DOHH2 (cell line): ENCODE results near the gene JAK1.

Experiments used
- H3F3A ChIP-seq: fragments of 200-600 bp; sonication (generic), shearing (Covaris generic); 2 replicates; pipeline ENCODE4 v1.6.0; 2016; ENCODE audit warnings: antibody characterized with exemption, mild to moderate bottlenecking; ENCODE audit not compliant: control insufficient read depth, insufficient read depth
- H3K27ac ChIP-seq: fragments of 200-600 bp; sonication (generic); 2 replicates; pipeline ENCODE4 v1.5.1; 2014; ENCODE audit warnings: low read depth, mild to moderate bottlenecking, low read length, moderate library complexity
- H3K27me3 ChIP-seq: fragments of 200-600 bp; sonication (generic); 2 replicates; pipeline ENCODE4 v1.6.1; 2014; ENCODE audit warnings: mild to moderate bottlenecking, low read length, mixed read lengths; ENCODE audit not compliant: control insufficient read depth
- H3K36me3 ChIP-seq: fragments of 200-600 bp; sonication (generic); 2 replicates; pipeline ENCODE4 v1.6.1; 2014; ENCODE audit warnings: mild to moderate bottlenecking, low read length, moderate library complexity, mixed read lengths; ENCODE audit not compliant: control insufficient read depth
- H3K4me1 ChIP-seq: fragments of 200-600 bp; sonication (generic); 2 replicates; pipeline ENCODE4 v1.6.1; 2014; ENCODE audit warnings: mild to moderate bottlenecking, low read length, mixed read lengths; ENCODE audit not compliant: control insufficient read depth
- H3K4me2 ChIP-seq: fragments of 200-600 bp; sonication (generic); 2 replicates; pipeline ENCODE4 v1.6.0; 2014; ENCODE audit warnings: mild to moderate bottlenecking, low read length, moderate library complexity
- H3K4me3 ChIP-seq: fragments of 200-600 bp; sonication (generic); 2 replicates; pipeline ENCODE4 v1.5.1; 2014; ENCODE audit warnings: mild to moderate bottlenecking, low read length, mixed read lengths
- H3K79me2 ChIP-seq: fragments of 200-600 bp; sonication (generic); 2 replicates; pipeline ENCODE4 v1.6.1; 2014; ENCODE audit warnings: mild to moderate bottlenecking, low read length, mixed read lengths; ENCODE audit not compliant: control insufficient read depth
- H3K9me2 ChIP-seq: fragments of 200-600 bp; sonication (generic); replicated peaks from 2 replicates; pipeline ENCODE4 v1.6.1; 2014; ENCODE audit warnings: mild to moderate bottlenecking, low read length, mixed read lengths; ENCODE audit not compliant: control insufficient read depth
- H3K9me3 ChIP-seq: fragments of 200-600 bp; sonication (generic); 2 replicates; pipeline ENCODE4 v1.6.1; 2014; ENCODE audit warnings: antibody characterized with exemption, low read length, mixed read lengths; ENCODE audit not compliant: control insufficient read depth, insufficient read depth
- H4K20me1 ChIP-seq: fragments of 200-600 bp; sonication (generic); 2 replicates; pipeline ENCODE4 v1.6.0; 2014; ENCODE audit warnings: low read depth, mild to moderate bottlenecking, antibody characterized with exemption, low read length, moderate library complexity; ENCODE audit not compliant: control insufficient read depth, insufficient read depth
- CTCF ChIP-seq: fragments of 200-600 bp; sonication (generic); IDR thresholded peaks from one replicate; pipeline ENCODE4 v1.5.1; 2014; ENCODE audit warnings: antibody characterized with exemption, mild to moderate bottlenecking, low read depth, low read length; ENCODE audit not compliant: poor library complexity, severe bottlenecking
- EZH2phosphoT487 ChIP-seq: fragments of 200-600 bp; sonication (generic); IDR thresholded peaks from 2 replicates; pipeline ENCODE4 v1.6.1; 2017; ENCODE audit warnings: borderline replicate concordance, mild to moderate bottlenecking, antibody characterized with exemption, low read length, moderate library complexity, mixed read lengths

JAK1 gene

DNA sequence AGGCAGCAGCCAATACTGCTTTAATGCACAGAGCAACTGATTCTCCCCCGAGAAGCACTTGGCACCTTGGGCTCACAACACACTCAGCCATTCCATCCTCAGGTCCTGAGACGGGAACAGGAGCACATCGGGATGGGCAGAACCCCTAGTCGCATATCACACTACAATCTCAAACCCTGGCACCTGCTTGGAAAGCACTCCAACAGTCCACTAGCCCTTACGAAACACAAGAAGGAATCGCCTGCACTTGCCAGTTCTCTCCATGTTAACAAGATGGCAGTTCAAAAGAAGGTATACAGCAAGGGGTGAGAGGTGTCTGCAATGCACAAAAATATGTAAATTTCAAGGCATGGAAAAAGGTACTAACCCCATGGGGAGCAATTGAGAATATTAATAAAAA is 21.4 kb downstream of the JAK1 start:
- TF ChIP-seq CTCF (no peak), EZH2phosphoT487 (no peak)
- no peaks in the 10 kb centered on the region for H3F3A ChIP-seq
- no peak overlapping the region for H3K4me3 ChIP-seq
- H3K9me3 ChIP-seq = no peaks in the 10 kb centered on the region
- H3K9me2 ChIP-seq = no peaks in the 10 kb centered on the region
- no peak overlapping the region for H3K4me2 ChIP-seq
- H3K27ac ChIP-seq = no peak overlapping the region
- no peaks in the 10 kb centered on the region for H3K27me3 ChIP-seq
- H3K36me3 ChIP-seq = no peaks in the 10 kb centered on the region; the same call in 1 of the 2 replicates
- peaks cover 44% of the 10 kb centered on the region for H3K4me1 ChIP-seq
- H3K79me2 ChIP-seq = peaks cover 96% of the 10 kb centered on the region
- peaks cover 20% of the 10 kb centered on the region for H4K20me1 ChIP-seq

GRCh38 chr1:64942675-64943074 is 23.7 kb downstream of the JAK1 start:
- Histone ChIP-seq H3K36me3 (no peaks in the 10 kb centered on the region; the same call in 1 of the 2 replicates), H4K20me1 (peaks cover 10% of the 10 kb centered on the region), H3K4me2 (no peak overlapping the region), H3K27ac (no peak overlapping the region), H3K9me2 (no peaks in the 10 kb centered on the region), H3F3A (no peaks in the 10 kb centered on the region), H3K27me3 (no peaks in the 10 kb centered on the region), H3K4me1 (peaks cover 28% of the 10 kb centered on the region), H3K79me2 (peaks cover 95% of the 10 kb centered on the region), H3K9me3 (no peaks in the 10 kb centered on the region), H3K4me3 (no peak overlapping the region)
- no peak for TF ChIP-seq CTCF
- TF ChIP-seq EZH2phosphoT487 = no peak

- Histone ChIP-seq H3K36me3 (no peaks in the 10 kb centered on the region; the same call in 1 of the 2 replicates), H3K4me2 (no peak overlapping the region), H3F3A (no peaks in the 10 kb centered on the region), H3K4me3 (no peak overlapping the region), H3K79me2 (peaks cover 95% of the 10 kb centered on the region), H3K9me3 (no peaks in the 10 kb centered on the region), H3K27me3 (no peaks in the 10 kb centered on the region), H3K27ac (no peak overlapping the region), H3K9me2 (no peaks in the 10 kb centered on the region), H3K4me1 (peaks cover 22% of the 10 kb centered on the region), H4K20me1 (peaks cover 10% of the 10 kb centered on the region)
- no peak for TF ChIP-seq CTCF
- no peak for TF ChIP-seq EZH2phosphoT487
Measured at GRCh38 chr1:64942118-64942517, 24.2 kb downstream of the JAK1 start.
